GM21786 (cell line): Measurements from ENCODE around the gene LGALS3.

ENCODE experiments used
- ATAC-seq: cut with Tn5 transposase; IDR thresholded peaks from one replicate; pipeline ENCODE4 v1.9.1; 2021; ENCODE audit not compliant: unreplicated experiment

The LGALS3 gene

GRCh38 chr14:55130196-55130550 is 1.1 kb downstream of the LGALS3 start:
- no peak for ATAC-seq

- no peak for ATAC-seq
Observed at GRCh38 chr14:55131370-55132137, 2.5 kb downstream of the LGALS3 start.

- no peak for ATAC-seq
Observed at GRCh38 chr14:55133416-55133815, 4.4 kb downstream of the LGALS3 start.

- ATAC-seq, result no peak
Observed at GRCh38 chr14:55136241-55136640, 7.2 kb downstream of the LGALS3 start.

- no peak for ATAC-seq
Observed at GRCh38 chr14:55136885-55137786, 8.1 kb downstream of the LGALS3 start.

- no peak for ATAC-seq
Observed at GRCh38 chr14:55138091-55138490, 9.0 kb downstream of the LGALS3 start.

- no peak for ATAC-seq
Observed at GRCh38 chr14:55139141-55139540, 10.1 kb downstream of the LGALS3 start.

- ATAC-seq, result no peak
Observed at GRCh38 chr14:55139696-55140509, 10.9 kb downstream of the LGALS3 start.

- ATAC-seq, result no peak
Observed at GRCh38 chr14:55141825-55142224, 12.8 kb downstream of the LGALS3 start.

- ATAC-seq, result no peak
Observed at GRCh38 chr14:55142466-55142865, 13.4 kb downstream of the LGALS3 start.

GRCh38 chr14:55146425-55146824 is 17.4 kb downstream of the LGALS3 start:
- ATAC-seq, result no peak

- ATAC-seq, result no peak
Observed at GRCh38 chr14:55151601-55152000, 22.5 kb downstream of the LGALS3 start.

- ATAC-seq, result no peak
Observed at GRCh38 chr14:55152052-55152753, 23.2 kb downstream of the LGALS3 start.

- no peak for ATAC-seq
Observed at GRCh38 chr14:55153951-55154350, 24.9 kb downstream of the LGALS3 start.

- no peak for ATAC-seq
Observed at GRCh38 chr14:55157080-55157479, 28.0 kb downstream of the LGALS3 start.

GRCh38 chr14:55158412-55158811 is 29.4 kb downstream of the LGALS3 start:
- no peak for ATAC-seq

GRCh38 chr14:55160989-55161388 is 31.9 kb downstream of the LGALS3 start:
- ATAC-seq, result no peak

GRCh38 chr14:55170526-55170925 is 41.5 kb downstream of the LGALS3 start:
- no peak for ATAC-seq

GRCh38 chr14:55180006-55180405 is 51.0 kb downstream of the LGALS3 start:
- no peak for ATAC-seq

- peak; percentile 78 for ATAC-seq
Observed at GRCh38 chr14:55180434-55180833, 51.4 kb downstream of the LGALS3 start.
